NCI-H2107 (cell line): ENCODE data around the gene PLA2R1.
"Not testable (repeated sequence)": the region's sequence is repeated elsewhere in the genome, so short reads cannot be mapped to it uniquely, and the experiment has no call there.

Experiments
- DNase-seq: peaks from one replicate; lab custom pipeline; 2025; lab: John Stamatoyannopoulos, UW

PLA2R1 gene

GRCh38 chr2:159982842-159983785 lies 79.3 kb downstream of the PLA2R1 start:
- no peak for DNase-seq

GRCh38 chr2:159982270-159982669 lies 80.1 kb downstream of the PLA2R1 start:
- no peak for DNase-seq

GRCh38 chr2:159976527-159977160 lies 85.8 kb downstream of the PLA2R1 start:
- DNase-seq = no peak

GRCh38 chr2:159973325-159973724 lies 89.1 kb downstream of the PLA2R1 start:
- DNase-seq = no peak

- DNase-seq = no peak
These were observed 90.9 kb downstream of the PLA2R1 start for GRCh38 chr2:159971365-159972152.

- not testable (repeated sequence) for DNase-seq
These were observed 91.9 kb downstream of the PLA2R1 start for GRCh38 chr2:159970548-159970947.

GRCh38 chr2:159968279-159968900 lies 94.0 kb downstream of the PLA2R1 start:
- DNase-seq = peak; percentile 6

GRCh38 chr2:159963700-159964099 lies 98.7 kb downstream of the PLA2R1 start:
- DNase-seq = no peak

GRCh38 chr2:159962513-159962912 lies 99.9 kb downstream of the PLA2R1 start:
- not testable (repeated sequence) for DNase-seq

- DNase-seq = no peak
These were observed 101.0 kb downstream of the PLA2R1 start for GRCh38 chr2:159961451-159961850.

- DNase-seq = no peak
These were observed 101.4 kb downstream of the PLA2R1 start for GRCh38 chr2:159961037-159961436.

GRCh38 chr2:159960414-159960813 lies 102.0 kb downstream of the PLA2R1 start:
- DNase-seq = no peak

GRCh38 chr2:159959136-159959535 lies 103.3 kb downstream of the PLA2R1 start:
- no peak for DNase-seq

- DNase-seq = no peak
These were observed 109.1 kb downstream of the PLA2R1 start for GRCh38 chr2:159953136-159953823.

- DNase-seq = no peak
These were observed 116.0 kb downstream of the PLA2R1 start for GRCh38 chr2:159946326-159946999.

- no peak for DNase-seq
These were observed 117.5 kb downstream of the PLA2R1 start for GRCh38 chr2:159944874-159945273.

GRCh38 chr2:159942146-159942545 lies 120.3 kb downstream of the PLA2R1 start:
- DNase-seq = no peak

- DNase-seq = no peak
These were observed 120.7 kb downstream of the PLA2R1 start for GRCh38 chr2:159941729-159942128.

- DNase-seq = no peak
These were observed 122.5 kb downstream of the PLA2R1 start for GRCh38 chr2:159939946-159940345.

GRCh38 chr2:159938395-159938794 lies 124.0 kb downstream of the PLA2R1 start:
- DNase-seq = no peak

- DNase-seq = no peak
These were observed 125.9 kb downstream of the PLA2R1 start for GRCh38 chr2:159936471-159936870.
